SU-DHL-6 (cell line): ENCODE results near the gene ARHGEF37.

Experiments used
- H2AFZ ChIP-seq: fragments of 200-600 bp; sonication (generic); 2 replicates; pipeline ENCODE4 v1.6.1; 2014; ENCODE audit warnings: low read depth, mild to moderate bottlenecking, moderate library complexity, mixed read lengths, antibody characterized with exemption, low read length; ENCODE audit not compliant: severe bottlenecking
- H3F3A ChIP-seq: fragments of 200-600 bp; shearing (Covaris generic); 2 replicates; pipeline ENCODE4 v1.6.0; 2016; ENCODE audit warnings: antibody characterized with exemption, mild to moderate bottlenecking; ENCODE audit not compliant: insufficient read depth
- H3K27ac ChIP-seq: fragments of 200-600 bp; sonication (generic); 2 replicates; pipeline ENCODE4 v1.5.1; 2016; ENCODE audit warnings: low read depth, mild to moderate bottlenecking, low read length, moderate library complexity, mixed read lengths
- H3K27me3 ChIP-seq: fragments of 200-600 bp; sonication (generic), shearing (Covaris generic); 2 replicates; pipeline ENCODE4 v1.6.0; 2014; ENCODE audit warnings: mild to moderate bottlenecking, low read length
- H3K36me3 ChIP-seq: fragments of 200-600 bp; sonication (generic); 2 replicates; pipeline ENCODE4 v1.6.1; 2014; ENCODE audit warnings: mild to moderate bottlenecking, low read length, mixed read lengths
- H3K4me2 ChIP-seq: fragments of 300-600, 200-600 bp; shearing (Covaris generic), sonication (generic); 2 replicates; pipeline ENCODE4 v1.6.0; 2014; ENCODE audit warnings: low read length, low read depth, mild to moderate bottlenecking; ENCODE audit not compliant: poor library complexity, severe bottlenecking
- H3K4me3 ChIP-seq: fragments of 200-600 bp; sonication (generic); 2 replicates; pipeline ENCODE4 v1.5.1; 2014; ENCODE audit warnings: antibody characterized with exemption, low read length, mild to moderate bottlenecking, mixed read lengths; ENCODE audit not compliant: insufficient read depth, poor library complexity, severe bottlenecking
- H3K79me2 ChIP-seq: fragments of 200-600 bp; sonication (generic); 2 replicates; pipeline ENCODE4 v1.6.1; 2014; ENCODE audit warnings: mild to moderate bottlenecking, low read length, moderate library complexity; ENCODE audit not compliant: insufficient read depth
- H3K9ac ChIP-seq: fragments of 200-600 bp; sonication (generic); 2 replicates; pipeline ENCODE4 v1.7.0; 2014; ENCODE audit warnings: mild to moderate bottlenecking, low read length
- H3K9me2 ChIP-seq: fragments of 200-600 bp; sonication (generic); replicated peaks from 2 replicates; pipeline ENCODE4 v1.6.1; 2014; ENCODE audit warnings: low read length; ENCODE audit not compliant: insufficient read depth
- H3K9me3 ChIP-seq: fragments of 200-600 bp; sonication (generic); 2 replicates; pipeline ENCODE4 v1.6.1; 2014; ENCODE audit warnings: low read length, mixed read lengths; ENCODE audit not compliant: insufficient read depth
- H4K20me1 ChIP-seq: fragments of 200-600 bp; sonication (generic); 2 replicates; pipeline ENCODE4 v1.6.1; 2014; ENCODE audit warnings: low read depth, mild to moderate bottlenecking, antibody characterized with exemption, low read length, moderate library complexity, mixed read lengths
- EZH2phosphoT487 ChIP-seq: fragments of 200-600 bp; sonication (generic), shearing (Covaris generic); conservative IDR thresholded peaks from 2 replicates; pipeline ENCODE4 v1.6.1; 2018; ENCODE audit warnings: mild to moderate bottlenecking, antibody characterized with exemption, low read length, moderate library complexity, mixed read lengths
- TF ChIP-seq, protein P1 (sequence below): fragments of 200-600 bp; sonication (generic); IDR thresholded peaks from one replicate; pipeline ENCODE4 v1.5.1; 2017; ENCODE audit warnings: antibody characterized with exemption, mild to moderate bottlenecking, low read length, moderate library complexity; ENCODE audit not compliant: insufficient read depth, poor library complexity, severe bottlenecking

Gene ARHGEF37

DNA sequence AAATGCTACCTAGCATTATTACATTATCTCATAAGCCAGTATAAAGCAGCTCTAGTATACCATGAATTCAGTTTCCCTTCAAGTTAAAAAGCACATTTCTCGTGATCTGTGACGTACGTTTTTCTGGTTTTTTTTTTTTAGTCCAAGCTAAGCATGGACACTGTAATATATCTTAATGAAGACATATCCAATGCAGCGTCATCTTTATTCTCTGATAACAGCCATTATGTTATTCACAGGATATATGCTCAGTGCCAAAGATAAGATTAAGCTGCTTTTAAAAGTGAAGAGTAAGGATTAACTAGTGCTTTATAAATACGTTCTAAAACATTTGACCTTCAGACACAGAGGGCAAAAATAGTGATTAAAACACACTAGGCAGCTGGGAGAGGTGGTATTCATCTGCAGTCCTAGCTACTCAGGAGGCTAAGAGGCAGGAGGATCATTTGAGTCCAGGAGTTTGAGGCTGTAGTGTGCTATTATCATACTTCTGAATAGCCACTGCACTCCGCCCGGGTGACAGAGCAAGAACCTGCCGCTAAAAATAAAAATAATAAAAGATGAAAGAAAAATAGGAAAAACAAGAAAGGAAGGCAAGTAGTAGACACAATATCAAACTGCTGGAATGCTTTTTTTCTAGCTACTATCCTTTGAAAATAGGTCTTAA, 37.8 kb upstream of the ARHGEF37 start:
- Histone ChIP-seq H3K9me2 (no peaks in the 10 kb centered on the region), H3K27me3 (no peaks in the 10 kb centered on the region), H3F3A (no peaks in the 10 kb centered on the region), H3K9ac (no peak overlapping the region), H3K79me2 (peaks cover 92% of the 10 kb centered on the region), H3K4me3 (no peak overlapping the region), H2AFZ (no peak overlapping the region), H4K20me1 (peaks cover 28% of the 10 kb centered on the region; the same call in 1 of the 2 replicates), H3K36me3 (peaks cover 26% of the 10 kb centered on the region; the same call in 1 of the 2 replicates), H3K27ac (no peak overlapping the region), H3K4me2 (no peak overlapping the region), H3K9me3 (no peaks in the 10 kb centered on the region)
- TF ChIP-seq, protein P1, sequence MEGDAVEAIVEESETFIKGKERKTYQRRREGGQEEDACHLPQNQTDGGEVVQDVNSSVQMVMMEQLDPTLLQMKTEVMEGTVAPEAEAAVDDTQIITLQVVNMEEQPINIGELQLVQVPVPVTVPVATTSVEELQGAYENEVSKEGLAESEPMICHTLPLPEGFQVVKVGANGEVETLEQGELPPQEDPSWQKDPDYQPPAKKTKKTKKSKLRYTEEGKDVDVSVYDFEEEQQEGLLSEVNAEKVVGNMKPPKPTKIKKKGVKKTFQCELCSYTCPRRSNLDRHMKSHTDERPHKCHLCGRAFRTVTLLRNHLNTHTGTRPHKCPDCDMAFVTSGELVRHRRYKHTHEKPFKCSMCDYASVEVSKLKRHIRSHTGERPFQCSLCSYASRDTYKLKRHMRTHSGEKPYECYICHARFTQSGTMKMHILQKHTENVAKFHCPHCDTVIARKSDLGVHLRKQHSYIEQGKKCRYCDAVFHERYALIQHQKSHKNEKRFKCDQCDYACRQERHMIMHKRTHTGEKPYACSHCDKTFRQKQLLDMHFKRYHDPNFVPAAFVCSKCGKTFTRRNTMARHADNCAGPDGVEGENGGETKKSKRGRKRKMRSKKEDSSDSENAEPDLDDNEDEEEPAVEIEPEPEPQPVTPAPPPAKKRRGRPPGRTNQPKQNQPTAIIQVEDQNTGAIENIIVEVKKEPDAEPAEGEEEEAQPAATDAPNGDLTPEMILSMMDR: no peak
- TF ChIP-seq EZH2phosphoT487: no peak

DNA sequence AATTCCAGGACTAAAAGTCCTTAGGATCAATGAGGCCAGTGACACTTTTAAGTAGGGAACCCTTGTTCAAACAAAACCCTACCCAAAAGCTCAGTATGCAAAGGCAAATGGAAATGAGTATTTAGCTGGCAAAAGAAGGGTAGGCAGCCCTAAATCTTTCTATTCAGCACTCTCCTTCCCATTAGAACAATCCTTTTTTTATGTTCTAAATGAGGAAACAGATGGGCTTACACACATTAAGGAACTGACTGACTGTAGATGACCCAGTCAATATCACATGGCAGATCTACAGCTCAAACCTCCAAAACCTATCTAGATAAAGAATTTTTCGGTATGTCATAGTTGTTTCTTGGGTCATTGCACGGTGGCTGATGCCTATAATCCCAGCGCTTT, 37.3 kb upstream of the ARHGEF37 start:
- H2AFZ ChIP-seq: no peak overlapping the region
- H3K4me3 ChIP-seq: no peak overlapping the region
- no peak overlapping the region for H3K27ac ChIP-seq
- H3K9me2 ChIP-seq: no peaks in the 10 kb centered on the region
- H3F3A ChIP-seq: no peaks in the 10 kb centered on the region
- TF ChIP-seq EZH2phosphoT487: no peak
- TF ChIP-seq, protein P1: no peak
- H3K9ac ChIP-seq: no peak overlapping the region
- H3K36me3 ChIP-seq: peaks cover 27% of the 10 kb centered on the region; the same call in 1 of the 2 replicates
- H3K9me3 ChIP-seq: no peaks in the 10 kb centered on the region
- H3K27me3 ChIP-seq: no peaks in the 10 kb centered on the region
- peaks cover 29% of the 10 kb centered on the region; the same call in 1 of the 2 replicates for H4K20me1 ChIP-seq
- peaks cover 94% of the 10 kb centered on the region for H3K79me2 ChIP-seq
- no peak overlapping the region for H3K4me2 ChIP-seq

DNA sequence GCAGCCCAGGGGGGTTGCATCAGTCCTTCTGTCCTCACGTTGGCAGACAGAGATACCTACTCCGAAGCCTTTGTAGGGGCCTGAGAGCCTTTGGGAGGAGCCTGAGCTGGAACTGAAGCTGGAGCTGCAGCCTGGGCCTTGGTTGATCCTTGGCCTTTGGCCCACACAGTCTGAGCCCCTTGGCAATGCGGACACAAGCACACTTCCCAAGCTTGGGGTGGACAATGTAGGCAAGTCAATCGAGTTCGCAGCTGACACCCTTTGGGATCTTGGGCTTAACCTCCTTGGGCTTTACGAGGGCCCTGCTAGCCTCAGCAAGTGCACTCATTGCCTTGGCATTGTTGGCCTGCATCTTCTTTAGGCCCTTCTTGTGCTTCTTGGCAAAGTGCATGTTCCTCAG, 36.0 kb upstream of the ARHGEF37 start:
- Histone ChIP-seq H3K9me3 (no peaks in the 10 kb centered on the region), H3K9me2 (no peaks in the 10 kb centered on the region), H3K27me3 (no peaks in the 10 kb centered on the region), H3K9ac (no peak overlapping the region), H2AFZ (no peak overlapping the region), H4K20me1 (peaks cover 24% of the 10 kb centered on the region; the same call in 1 of the 2 replicates), H3F3A (no peaks in the 10 kb centered on the region), H3K4me3 (no peak overlapping the region), H3K79me2 (peaks cover 94% of the 10 kb centered on the region), H3K27ac (no peak overlapping the region), H3K4me2 (no peak overlapping the region), H3K36me3 (peaks cover 29% of the 10 kb centered on the region)
- TF ChIP-seq, protein P1: no peak
